GM23338 (cell line): ENCODE results near the gene FAM167B. TPM values are rescaled to one million over a fixed set of nuclear protein-coding genes. Genes with fewer than 3 reads are reported as not detected.

ENCODE experiments used
- ATAC-seq: fragments of 200-7000 bp; cut with Tn5 transposase; 3 replicates; pipeline ENCODE4 v1.9.1; 2020
- DNase-seq: peaks from one replicate; pipeline ENCODE4 v3.0.0-alpha.2; 2015; ENCODE audit warnings: low spot score
- H2AFZ ChIP-seq: fragments of 200-600 bp; sonication (generic); 2 replicates; pipeline ENCODE4 v1.8.0; 2016; ENCODE audit warnings: antibody characterized with exemption, mild to moderate bottlenecking, moderate library complexity
- H3F3A ChIP-seq: fragments of 200-600 bp; sonication (generic); replicated peaks from 2 replicates; pipeline ENCODE4 v1.8.0; 2017; ENCODE audit warnings: antibody characterized with exemption, mixed run types, low read depth
- H3K27ac ChIP-seq: fragments of 200-600 bp; sonication (generic); 2 replicates; pipeline ENCODE4 v1.6.1; 2016; ENCODE audit warnings: low read depth
- H3K27me3 ChIP-seq: fragments of 200-600 bp; sonication (generic); 2 replicates; pipeline ENCODE4 v1.8.0; 2016; ENCODE audit warnings: mild to moderate bottlenecking, mixed run types, moderate library complexity; ENCODE audit not compliant: insufficient read depth
- H3K36me3 ChIP-seq: fragments of 200-600 bp; sonication (generic); 2 replicates; pipeline ENCODE4 v1.8.0; 2016; ENCODE audit warnings: mild to moderate bottlenecking; ENCODE audit not compliant: insufficient read depth
- H3K4me1 ChIP-seq: fragments of 200-600 bp; sonication (generic); 2 replicates; pipeline ENCODE4 v1.8.0; 2016; ENCODE audit warnings: mild to moderate bottlenecking, moderate library complexity; ENCODE audit not compliant: insufficient read depth
- H3K4me2 ChIP-seq: fragments of 200-600 bp; sonication (generic); 2 replicates; pipeline ENCODE4 v1.7.1; 2017; ENCODE audit warnings: mixed run types
- H3K4me3 ChIP-seq: fragments of 200-600 bp; sonication (generic); 2 replicates; pipeline ENCODE4 v1.6.1; 2016; ENCODE audit warnings: mixed run types
- H3K79me2 ChIP-seq: fragments of 200-600 bp; sonication (generic); replicated peaks from 2 replicates; pipeline ENCODE4 v1.8.0; 2017; ENCODE audit warnings: mild to moderate bottlenecking; ENCODE audit not compliant: insufficient read depth
- H3K9me2 ChIP-seq: fragments of 200-600 bp; sonication (generic); 2 replicates; pipeline ENCODE4 v1.8.0; 2017; ENCODE audit not compliant: insufficient read depth
- H4K20me1 ChIP-seq: fragments of 200-600 bp; sonication (generic); replicated peaks from 2 replicates; pipeline ENCODE4 v1.8.0; 2017; ENCODE audit warnings: mild to moderate bottlenecking; ENCODE audit not compliant: insufficient read depth
- H3K27ac Mint-ChIP-seq: 2 replicates; pipeline ENCODE4 v1.8.0; 2020; ENCODE audit warnings: inconsistent platforms, mild to moderate bottlenecking, moderate library complexity, mixed read lengths
- H3K27me3 Mint-ChIP-seq: 3 replicates; pipeline ENCODE4 v1.8.0; 2022; ENCODE audit warnings: low read depth, mild to moderate bottlenecking, moderate library complexity, mixed read lengths, inconsistent platforms; ENCODE audit not compliant: insufficient read depth, poor library complexity
- H3K36me3 Mint-ChIP-seq: 3 replicates; pipeline ENCODE4 v1.8.0; 2021; ENCODE audit warnings: low read depth, mild to moderate bottlenecking, inconsistent platforms, moderate library complexity, mixed read lengths
- H3K4me1 Mint-ChIP-seq: 3 replicates; pipeline ENCODE4 v1.8.0; 2020; ENCODE audit warnings: mild to moderate bottlenecking, inconsistent platforms, mixed read lengths
- H3K4me3 Mint-ChIP-seq: 3 replicates; pipeline ENCODE4 v1.8.0; 2021; ENCODE audit warnings: moderate library complexity, mild to moderate bottlenecking, inconsistent platforms, mixed read lengths
- H3K9me3 Mint-ChIP-seq: 3 replicates; pipeline ENCODE4 v1.8.0; 2020; ENCODE audit warnings: moderate library complexity, mild to moderate bottlenecking, inconsistent platforms, mixed read lengths
- ETS1 ChIP-seq: IDR thresholded peaks from 2 replicates; pipeline ENCODE4 v1.6.1; 2016; ENCODE audit warnings: antibody characterized with exemption
- POLR2AphosphoS5 ChIP-seq: IDR thresholded peaks from 2 replicates; pipeline ENCODE4 v1.6.1; 2016; ENCODE audit warnings: antibody characterized with exemption, low read depth
- STAT1 ChIP-seq: IDR thresholded peaks from one replicate; pipeline ENCODE4 v1.6.1; 2016; ENCODE audit warnings: antibody characterized with exemption; ENCODE audit not compliant: unreplicated experiment
- ZNF462 ChIP-seq: fragments of 250-450 bp; sonication (Bioruptor Pico); IDR thresholded peaks from 2 replicates; pipeline ENCODE4 v1.5.0; 2020; ENCODE audit warnings: mild to moderate bottlenecking, moderate library complexity
- polyA plus RNA-seq: library from polyadenylated mRNA; unstranded; fragments of >200 nt; fragmentation: Nextera tagmentation; extraction: Ambion mirVana; gene quantifications from 2 replicates; pipeline ENCODE4 v1.2.1, GENCODE V29; 2016
- total RNA-seq: library from RNA; depleted of rRNA; stranded (reverse); fragments of >200 nt; shearing (Covaris generic); gene quantifications from 2 replicates; pipeline ENCODE4 v1.2.3, GENCODE V29; 2014
- TF ChIP-seq, protein P1 (sequence below), 2 experiments: fragments of 200-600 bp in 1 of 2; sonication (generic) in 1 of 2; conservative IDR thresholded peaks; 2 replicates each; pipeline versions ENCODE4 v1.5.1 to v1.6.1; 2016 to 2017; ENCODE audit warnings: antibody characterized with exemption in 2 of 2, low read depth in 2 of 2, mild to moderate bottlenecking in 2 of 2, moderate library complexity in 1 of 2

FAM167B gene
- total and polyA plus RNA-seq, 2 experiments from 2014 or later, result 0.31 to 2.2 TPM

GRCh38 chr1:32266921-32267591 is 20.0 kb downstream of the FAM167B start (continued):
- TF ChIP-seq ZNF462 (CRISPR knock-in tag), result no peak

- H2AFZ ChIP-seq, result no peak overlapping the region
- Mint-ChIP-seq H3K27ac (no peak overlapping the region), H3K4me3 (no peak overlapping the region), H3K9me3 (no peaks in the 10 kb centered on the region), H3K36me3 (no peaks in the 10 kb centered on the region; the same call in 2 of the 3 replicates), H3K27me3 (peaks cover 16% of the 10 kb centered on the region), H3K4me1 (peaks cover 32% of the 10 kb centered on the region)
- no peaks in the 10 kb centered on the region for H3K27me3 ChIP-seq
- DNase-seq (no peak), ATAC-seq (no peak)
- peaks cover 20% of the 10 kb centered on the region for H3F3A ChIP-seq
- H3K4me3 ChIP-seq, result no peak overlapping the region
- H3K9me2 ChIP-seq, result 0 out of 2 replicates have a peak, but pooled peaks cover 3% of the 10 kb centered on the region
- H3K4me2 ChIP-seq, result no peak overlapping the region
- H4K20me1 ChIP-seq, result no peaks in the 10 kb centered on the region
- H3K79me2 ChIP-seq, result no peaks in the 10 kb centered on the region; the same call in 1 of the 2 replicates
- no peaks in the 10 kb centered on the region for H3K36me3 ChIP-seq
- H3K27ac ChIP-seq, result no peak overlapping the region
- peaks cover 16% of the 10 kb centered on the region for H3K4me1 ChIP-seq
- no peak for TF ChIP-seq ZNF462 (CRISPR knock-in tag)
- TF ChIP-seq STAT1, result no peak
- no peak for TF ChIP-seq POLR2AphosphoS5
- TF ChIP-seq, protein P1, sequence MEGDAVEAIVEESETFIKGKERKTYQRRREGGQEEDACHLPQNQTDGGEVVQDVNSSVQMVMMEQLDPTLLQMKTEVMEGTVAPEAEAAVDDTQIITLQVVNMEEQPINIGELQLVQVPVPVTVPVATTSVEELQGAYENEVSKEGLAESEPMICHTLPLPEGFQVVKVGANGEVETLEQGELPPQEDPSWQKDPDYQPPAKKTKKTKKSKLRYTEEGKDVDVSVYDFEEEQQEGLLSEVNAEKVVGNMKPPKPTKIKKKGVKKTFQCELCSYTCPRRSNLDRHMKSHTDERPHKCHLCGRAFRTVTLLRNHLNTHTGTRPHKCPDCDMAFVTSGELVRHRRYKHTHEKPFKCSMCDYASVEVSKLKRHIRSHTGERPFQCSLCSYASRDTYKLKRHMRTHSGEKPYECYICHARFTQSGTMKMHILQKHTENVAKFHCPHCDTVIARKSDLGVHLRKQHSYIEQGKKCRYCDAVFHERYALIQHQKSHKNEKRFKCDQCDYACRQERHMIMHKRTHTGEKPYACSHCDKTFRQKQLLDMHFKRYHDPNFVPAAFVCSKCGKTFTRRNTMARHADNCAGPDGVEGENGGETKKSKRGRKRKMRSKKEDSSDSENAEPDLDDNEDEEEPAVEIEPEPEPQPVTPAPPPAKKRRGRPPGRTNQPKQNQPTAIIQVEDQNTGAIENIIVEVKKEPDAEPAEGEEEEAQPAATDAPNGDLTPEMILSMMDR (conservative IDR thresholded peaks at IDR 0.05; ENCODE audit: low read depth in 2 of 2), result no peak
- no peak for TF ChIP-seq ETS1
Measured at GRCh38 chr1:32269744-32270143, 22.7 kb downstream of the FAM167B start.
